ENCODE results near the gene PARK7. TPM values are rescaled to one million over a fixed set of nuclear protein-coding genes. Genes with fewer than 3 reads are reported as not detected.
"Not testable (repeated sequence)": the region's sequence is repeated elsewhere in the genome, so short reads cannot be mapped to it uniquely, and the experiment has no call there.

Gene PARK7
- total RNA-seq, 1 experiment from 2014 or later = 370 TPM

DNA sequence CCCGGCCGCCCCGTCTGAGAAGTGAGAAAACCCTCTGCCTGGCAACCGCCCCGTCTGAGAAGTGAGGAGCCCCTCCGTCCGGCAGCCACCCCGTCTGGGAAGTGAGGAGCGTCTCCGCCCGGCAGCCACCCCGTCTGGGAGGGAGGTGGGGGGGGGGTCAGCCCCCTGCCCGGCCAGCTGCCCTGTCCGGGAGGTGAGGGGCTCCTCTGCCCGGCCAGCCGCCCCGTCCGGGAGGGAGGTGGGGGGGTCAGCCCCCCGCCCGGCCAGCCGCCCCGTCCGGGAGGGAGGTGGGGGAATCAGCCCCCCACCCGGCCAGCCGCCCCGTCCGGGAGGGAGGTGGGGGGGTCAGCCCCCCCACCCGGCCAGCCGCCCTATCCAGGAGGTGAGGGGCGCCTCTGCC, 8.7 kb upstream of the PARK7 start:
- H3K4me2 ChIP-seq (ENCODE audit: low read length); DNase-seq (ENCODE audit: low read depth, low spot score); H3K9me2 ChIP-seq (ENCODE audit: insufficient read depth); BruUV-seq (replicated peaks); H3K9me3 ChIP-seq (ENCODE audit: control insufficient read depth in 1 of 2, insufficient read depth in 1 of 2, low read depth in 1 of 2, low read length in 2 of 2); H3K27me3 ChIP-seq (ENCODE audit: insufficient read depth, low read length); CTCF ChIA-PET; H3K9ac ChIP-seq (ENCODE audit: low read length); H3K79me2 ChIP-seq (ENCODE audit: insufficient read depth, low read length); H3K27ac ChIP-seq (ENCODE audit: low read depth, low read length); ATAC-seq; H3K4me3 ChIP-seq (replicated peaks in 1 of 2; ENCODE audit: low read depth in 1 of 2, low read length in 2 of 2); POLR2A ChIA-PET; H4K20me1 ChIP-seq (ENCODE audit: insufficient read depth); H3K36me3 ChIP-seq (ENCODE audit: control insufficient read depth in 1 of 2, insufficient read depth in 2 of 2, low read length in 2 of 2); intact Hi-C loops (cut with micrococcal nuclease); H2AFZ ChIP-seq (ENCODE audit: low read depth, low read length, poor library complexity, severe bottlenecking); RAD21 ChIA-PET (ENCODE audit: low non-redundant PET in 1 of 2, low total read pairs in 2 of 2, uncharacterized antibody in 2 of 2, unreplicated experiment in 2 of 2): not testable (repeated sequence)
- H3K4me1 ChIP-seq (ENCODE audit: control insufficient read depth in 1 of 2, insufficient read depth in 2 of 2, low read length in 2 of 2) = peaks cover 0 to 14% of the 10 kb centered on the region in 2 experiments; a peak in 2 of 4 replicates

DNA sequence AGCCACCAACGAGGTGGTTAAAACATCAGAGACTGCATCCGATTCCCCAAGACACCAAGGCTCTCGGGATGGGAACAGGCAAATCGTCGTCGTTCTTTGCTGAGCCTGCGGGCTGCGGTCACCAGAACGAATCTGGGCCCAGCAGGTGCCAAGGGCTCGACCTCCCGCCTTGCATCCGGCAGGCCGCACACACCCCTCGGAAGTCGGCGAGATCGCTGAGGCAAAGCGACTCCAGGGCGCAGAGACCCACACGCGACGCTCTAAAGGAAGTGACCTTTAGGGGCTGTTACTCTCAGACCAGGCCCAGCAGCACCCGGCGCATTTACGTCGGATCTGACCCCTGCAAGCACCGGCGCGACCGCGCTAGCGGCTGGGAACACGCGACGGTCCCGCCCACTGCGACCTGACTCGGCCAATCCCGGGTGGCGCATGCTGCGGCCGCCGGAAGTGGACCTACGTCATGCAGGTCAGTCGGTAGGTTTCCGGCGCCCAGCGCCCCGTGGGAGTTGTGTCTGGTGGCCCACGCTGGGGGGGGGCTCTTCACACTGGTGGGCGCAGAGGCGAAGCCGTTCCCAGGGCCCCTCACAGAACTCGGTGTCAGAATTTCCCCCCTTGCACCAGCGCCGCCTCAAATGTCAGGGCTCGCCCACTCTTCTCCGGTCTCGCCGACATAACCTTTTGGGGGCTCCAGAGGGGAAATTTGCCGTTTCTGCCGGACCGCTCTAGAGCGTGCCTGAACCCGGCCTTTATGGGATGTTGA, 7.5 kb upstream of the PARK7 start:
- Histone ChIP-seq H2AFZ (ENCODE audit: low read depth, low read length, poor library complexity, severe bottlenecking) (peak overlapping the region; percentile 29), H3K36me3 (ENCODE audit: control insufficient read depth in 1 of 2, insufficient read depth in 2 of 2, low read length in 2 of 2) (no peaks in the 10 kb centered on the region), H3K9me3 (ENCODE audit: control insufficient read depth in 1 of 2, insufficient read depth in 1 of 2, low read depth in 1 of 2, low read length in 2 of 2) (no peaks in the 10 kb centered on the region), H3K4me3 (replicated peaks in 1 of 2; ENCODE audit: low read depth in 1 of 2, low read length in 2 of 2) (peak overlapping the region; percentile 75 to 84), H3K9ac (ENCODE audit: low read length) (peak overlapping the region; percentile 71), H3K9me2 (ENCODE audit: insufficient read depth) (no peaks in the 10 kb centered on the region), H3K79me2 (ENCODE audit: insufficient read depth, low read length) (no peaks in the 10 kb centered on the region), H3K4me2 (ENCODE audit: low read length) (peak overlapping the region; percentile 82), H3K27me3 (ENCODE audit: insufficient read depth, low read length) (no peaks in the 10 kb centered on the region), H3K27ac (ENCODE audit: low read depth, low read length) (peak overlapping the region; percentile 91), H3K4me1 (ENCODE audit: control insufficient read depth in 1 of 2, insufficient read depth in 2 of 2, low read length in 2 of 2) (peaks cover 0 to 9% of the 10 kb centered on the region in 2 experiments; a peak in 2 of 4 replicates), H4K20me1 (ENCODE audit: insufficient read depth) (no peaks in the 10 kb centered on the region)
- CTCF ChIA-PET = no interaction called here
- RAD21 ChIA-PET (ENCODE audit: low non-redundant PET in 1 of 2, low total read pairs in 2 of 2, uncharacterized antibody in 2 of 2, unreplicated experiment in 2 of 2) = no interaction called here
- intact Hi-C loops (cut with micrococcal nuclease) = no loop called here
- POLR2A ChIA-PET = interaction anchor here (0.6 kb wide), 1 partner anchor 1221 kb away, joined by 4 read pairs; no protein-coding TSS in a partner anchor
- ATAC-seq = peak; percentile 98
- BruUV-seq (replicated peaks) = no TSS peak
- DNase-seq (ENCODE audit: low read depth, low spot score) = peak; percentile 86
- no peak for TF ChIP-seq FOSL1 (IDR thresholded peaks at IDR 0.05; ENCODE audit: low read depth)
- TF ChIP-seq RAD21 (IDR thresholded peaks at IDR 0.05; ENCODE audit: low read depth) = no peak
- TF ChIP-seq SIN3A (IDR thresholded peaks at IDR 0.05; ENCODE audit: low read depth) = peak; percentile 87
- TF ChIP-seq TCF7L2 (IDR thresholded peaks at IDR 0.05; ENCODE audit: borderline replicate concordance, extremely low read depth, insufficient read depth, insufficient read length) = no peak
- no peak for TF ChIP-seq YY1 (IDR thresholded peaks at IDR 0.05; ENCODE audit: extremely low read depth, insufficient replicate concordance, low read depth, low read length)
- TF ChIP-seq, protein P1, sequence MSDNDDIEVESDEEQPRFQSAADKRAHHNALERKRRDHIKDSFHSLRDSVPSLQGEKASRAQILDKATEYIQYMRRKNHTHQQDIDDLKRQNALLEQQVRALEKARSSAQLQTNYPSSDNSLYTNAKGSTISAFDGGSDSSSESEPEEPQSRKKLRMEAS (IDR thresholded peaks at IDR 0.05) = peak; percentile 78
- no peak for TF ChIP-seq CEBPB (IDR thresholded peaks at IDR 0.05; ENCODE audit: low read depth)
- no peak for TF ChIP-seq ZNF274 (IDR thresholded peaks at IDR 0.05; ENCODE audit: low read depth, low read length)
- TF ChIP-seq, protein P2, sequence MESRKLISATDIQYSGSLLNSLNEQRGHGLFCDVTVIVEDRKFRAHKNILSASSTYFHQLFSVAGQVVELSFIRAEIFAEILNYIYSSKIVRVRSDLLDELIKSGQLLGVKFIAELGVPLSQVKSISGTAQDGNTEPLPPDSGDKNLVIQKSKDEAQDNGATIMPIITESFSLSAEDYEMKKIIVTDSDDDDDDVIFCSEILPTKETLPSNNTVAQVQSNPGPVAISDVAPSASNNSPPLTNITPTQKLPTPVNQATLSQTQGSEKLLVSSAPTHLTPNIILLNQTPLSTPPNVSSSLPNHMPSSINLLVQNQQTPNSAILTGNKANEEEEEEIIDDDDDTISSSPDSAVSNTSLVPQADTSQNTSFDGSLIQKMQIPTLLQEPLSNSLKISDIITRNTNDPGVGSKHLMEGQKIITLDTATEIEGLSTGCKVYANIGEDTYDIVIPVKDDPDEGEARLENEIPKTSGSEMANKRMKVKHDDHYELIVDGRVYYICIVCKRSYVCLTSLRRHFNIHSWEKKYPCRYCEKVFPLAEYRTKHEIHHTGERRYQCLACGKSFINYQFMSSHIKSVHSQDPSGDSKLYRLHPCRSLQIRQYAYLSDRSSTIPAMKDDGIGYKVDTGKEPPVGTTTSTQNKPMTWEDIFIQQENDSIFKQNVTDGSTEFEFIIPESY (IDR thresholded peaks at IDR 0.05; ENCODE audit: extremely low read depth, insufficient replicate concordance, low read length) = no peak
- TF ChIP-seq, protein P3, sequence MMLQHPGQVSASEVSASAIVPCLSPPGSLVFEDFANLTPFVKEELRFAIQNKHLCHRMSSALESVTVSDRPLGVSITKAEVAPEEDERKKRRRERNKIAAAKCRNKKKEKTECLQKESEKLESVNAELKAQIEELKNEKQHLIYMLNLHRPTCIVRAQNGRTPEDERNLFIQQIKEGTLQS (IDR thresholded peaks at IDR 0.05) = no peak
- no peak for TF ChIP-seq JUND (IDR thresholded peaks at IDR 0.05)
- peak; percentile 91 for TF ChIP-seq POLR2AphosphoS5 (IDR thresholded peaks at IDR 0.05; ENCODE audit: low read depth, low read length)
- TF ChIP-seq, protein P4, sequence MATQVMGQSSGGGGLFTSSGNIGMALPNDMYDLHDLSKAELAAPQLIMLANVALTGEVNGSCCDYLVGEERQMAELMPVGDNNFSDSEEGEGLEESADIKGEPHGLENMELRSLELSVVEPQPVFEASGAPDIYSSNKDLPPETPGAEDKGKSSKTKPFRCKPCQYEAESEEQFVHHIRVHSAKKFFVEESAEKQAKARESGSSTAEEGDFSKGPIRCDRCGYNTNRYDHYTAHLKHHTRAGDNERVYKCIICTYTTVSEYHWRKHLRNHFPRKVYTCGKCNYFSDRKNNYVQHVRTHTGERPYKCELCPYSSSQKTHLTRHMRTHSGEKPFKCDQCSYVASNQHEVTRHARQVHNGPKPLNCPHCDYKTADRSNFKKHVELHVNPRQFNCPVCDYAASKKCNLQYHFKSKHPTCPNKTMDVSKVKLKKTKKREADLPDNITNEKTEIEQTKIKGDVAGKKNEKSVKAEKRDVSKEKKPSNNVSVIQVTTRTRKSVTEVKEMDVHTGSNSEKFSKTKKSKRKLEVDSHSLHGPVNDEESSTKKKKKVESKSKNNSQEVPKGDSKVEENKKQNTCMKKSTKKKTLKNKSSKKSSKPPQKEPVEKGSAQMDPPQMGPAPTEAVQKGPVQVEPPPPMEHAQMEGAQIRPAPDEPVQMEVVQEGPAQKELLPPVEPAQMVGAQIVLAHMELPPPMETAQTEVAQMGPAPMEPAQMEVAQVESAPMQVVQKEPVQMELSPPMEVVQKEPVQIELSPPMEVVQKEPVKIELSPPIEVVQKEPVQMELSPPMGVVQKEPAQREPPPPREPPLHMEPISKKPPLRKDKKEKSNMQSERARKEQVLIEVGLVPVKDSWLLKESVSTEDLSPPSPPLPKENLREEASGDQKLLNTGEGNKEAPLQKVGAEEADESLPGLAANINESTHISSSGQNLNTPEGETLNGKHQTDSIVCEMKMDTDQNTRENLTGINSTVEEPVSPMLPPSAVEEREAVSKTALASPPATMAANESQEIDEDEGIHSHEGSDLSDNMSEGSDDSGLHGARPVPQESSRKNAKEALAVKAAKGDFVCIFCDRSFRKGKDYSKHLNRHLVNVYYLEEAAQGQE (IDR thresholded peaks at IDR 0.05; ENCODE audit: low read depth) = no peak
- peak; percentile 67 for TF ChIP-seq POLR2A (IDR thresholded peaks at IDR 0.05; ENCODE audit: borderline replicate concordance, extremely low read depth, insufficient read depth, insufficient read length)
